GM21737 (cell line): ENCODE measurements around the gene KTN1.

ENCODE experiments used
- ATAC-seq: cut with Tn5 transposase; IDR thresholded peaks from one replicate; pipeline ENCODE4 v1.9.1; 2021; ENCODE audit warnings: mild to moderate bottlenecking, moderate library complexity; ENCODE audit not compliant: unreplicated experiment

The KTN1 gene

GRCh38 chr14:55571125-55571889, 8.7 kb upstream of the KTN1 start:
- ATAC-seq = no peak

- no peak for ATAC-seq
These were observed 7.4 kb upstream of the KTN1 start for GRCh38 chr14:55572578-55572977.

GRCh38 chr14:55574988-55575387, 5.0 kb upstream of the KTN1 start:
- no peak for ATAC-seq

GRCh38 chr14:55577229-55577628, 2.8 kb upstream of the KTN1 start:
- no peak for ATAC-seq

GRCh38 chr14:55578511-55578910, 1.5 kb upstream of the KTN1 start:
- ATAC-seq = no peak

- ATAC-seq = peak; percentile 48
These were observed 699 bp downstream of the KTN1 start for GRCh38 chr14:55580470-55581341.

GRCh38 chr14:55581342-55581771, 1.4 kb downstream of the KTN1 start:
- no peak for ATAC-seq

- no peak for ATAC-seq
These were observed 2.7 kb downstream of the KTN1 start for GRCh38 chr14:55582746-55583145.

GRCh38 chr14:55583942-55584468, 4.0 kb downstream of the KTN1 start:
- no peak for ATAC-seq

GRCh38 chr14:55585854-55586253, 5.8 kb downstream of the KTN1 start:
- no peak for ATAC-seq

GRCh38 chr14:55586411-55586810, 6.4 kb downstream of the KTN1 start:
- no peak for ATAC-seq

GRCh38 chr14:55587847-55588246, 7.8 kb downstream of the KTN1 start:
- no peak for ATAC-seq

- no peak for ATAC-seq
These were observed 8.3 kb downstream of the KTN1 start for GRCh38 chr14:55588259-55588699.

- no peak for ATAC-seq
These were observed 9.2 kb downstream of the KTN1 start for GRCh38 chr14:55589171-55589570.

GRCh38 chr14:55592436-55592835, 12.4 kb downstream of the KTN1 start:
- no peak for ATAC-seq

GRCh38 chr14:55593698-55594097, 13.7 kb downstream of the KTN1 start:
- ATAC-seq = no peak

- ATAC-seq = no peak
These were observed 19.4 kb downstream of the KTN1 start for GRCh38 chr14:55599250-55599879.

GRCh38 chr14:55600784-55601561, 21.0 kb downstream of the KTN1 start:
- ATAC-seq = no peak

- ATAC-seq = no peak
These were observed 23.5 kb downstream of the KTN1 start for GRCh38 chr14:55603401-55603953.

- no peak for ATAC-seq
These were observed 24.5 kb downstream of the KTN1 start for GRCh38 chr14:55604488-55604887.
